ENCODE results near the gene IGFL3. TPM values are rescaled to one million over a fixed set of nuclear protein-coding genes. Genes with fewer than 3 reads are reported as not detected.

Gene IGFL3
- polyA plus RNA-seq, 1 of the 3 experiments (the other 2 are of a cell fraction) = not detected

- H2AFZ ChIP-seq (ENCODE audit: low read depth) = no peak overlapping the region
- no peak overlapping the region for H3K27ac ChIP-seq (ENCODE audit: low read depth in 2 of 2, low read length in 1 of 2)
- no peak for DNase-seq
- 63% methylated on average over 8 of the region's 8 CpGs for WGBS (ENCODE audit: low lambda C conversion rate)
- no peak overlapping the region for H3K4me3 ChIP-seq (ENCODE audit: low read depth in 2 of 2, low read length in 1 of 2)
- no peaks in the 10 kb centered on the region for H3K9me2 ChIP-seq
- H3K79me2 ChIP-seq (ENCODE audit: insufficient read depth) = no peaks in the 10 kb centered on the region
- H4K20me1 ChIP-seq (ENCODE audit: insufficient read depth) = no peaks in the 10 kb centered on the region
- CTCF ChIA-PET = interaction anchor here (1.0 to 1.5 kb wide), 2 partner anchors 38 to 43 kb away, joined by 3 to 4 read pairs; no protein-coding TSS in a partner anchor
- H3K9ac ChIP-seq = no peak overlapping the region
- H3F3A ChIP-seq (replicated peaks; ENCODE audit: insufficient read depth) = no peaks in the 10 kb centered on the region
- H3K36me3 ChIP-seq (replicated peaks in 1 of 2; ENCODE audit: control insufficient read depth in 1 of 2, insufficient read depth in 2 of 2, low read length in 1 of 2) = no peaks in the 10 kb centered on the region
- H3K9me3 ChIP-seq = no peaks in the 10 kb centered on the region
- H3K4me1 ChIP-seq (ENCODE audit: control insufficient read depth in 1 of 2, insufficient read depth in 2 of 2, low read depth in 1 of 2, low read length in 1 of 2) = no peaks in the 10 kb centered on the region
- H3K4me2 ChIP-seq = no peak overlapping the region
- H3K27me3 ChIP-seq (ENCODE audit: insufficient read depth) = no peaks in the 10 kb centered on the region
- POLR2A ChIA-PET = no interaction called here
- TF ChIP-seq SMC3 (IDR thresholded peaks at IDR 0.05; ENCODE audit: low read depth, low read length) (no peak), USF1 (IDR thresholded peaks at IDR 0.05; ENCODE audit: borderline replicate concordance, low read depth) (no peak), NFIC (IDR thresholded peaks at IDR 0.05; ENCODE audit: borderline replicate concordance) (no peak), MXI1 (IDR thresholded peaks at IDR 0.05; ENCODE audit: low read depth, low read length) (no peak), RAD21 (IDR thresholded peaks at IDR 0.05; ENCODE audit: low read length) (no peak), ELF1 (IDR thresholded peaks at IDR 0.05) (no peak), MEF2A (IDR thresholded peaks at IDR 0.05; ENCODE audit: borderline replicate concordance, low read depth) (no peak), TAF1 (IDR thresholded peaks at IDR 0.05; ENCODE audit: borderline replicate concordance, low read depth, low read length) (no peak), NRF1 (IDR thresholded peaks at IDR 0.05; ENCODE audit: low read depth, low read length) (no peak)
- TF ChIP-seq, protein P1, sequence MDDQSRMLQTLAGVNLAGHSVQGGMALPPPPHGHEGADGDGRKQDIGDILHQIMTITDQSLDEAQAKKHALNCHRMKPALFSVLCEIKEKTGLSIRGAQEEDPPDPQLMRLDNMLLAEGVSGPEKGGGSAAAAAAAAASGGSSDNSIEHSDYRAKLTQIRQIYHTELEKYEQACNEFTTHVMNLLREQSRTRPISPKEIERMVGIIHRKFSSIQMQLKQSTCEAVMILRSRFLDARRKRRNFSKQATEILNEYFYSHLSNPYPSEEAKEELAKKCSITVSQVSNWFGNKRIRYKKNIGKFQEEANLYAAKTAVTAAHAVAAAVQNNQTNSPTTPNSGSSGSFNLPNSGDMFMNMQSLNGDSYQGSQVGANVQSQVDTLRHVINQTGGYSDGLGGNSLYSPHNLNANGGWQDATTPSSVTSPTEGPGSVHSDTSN (IDR thresholded peaks at IDR 0.05) = no peak
- TF ChIP-seq, protein P2, sequence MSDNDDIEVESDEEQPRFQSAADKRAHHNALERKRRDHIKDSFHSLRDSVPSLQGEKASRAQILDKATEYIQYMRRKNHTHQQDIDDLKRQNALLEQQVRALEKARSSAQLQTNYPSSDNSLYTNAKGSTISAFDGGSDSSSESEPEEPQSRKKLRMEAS (IDR thresholded peaks at IDR 0.05; ENCODE audit: low read depth) = no peak
- TF ChIP-seq, protein P3, sequence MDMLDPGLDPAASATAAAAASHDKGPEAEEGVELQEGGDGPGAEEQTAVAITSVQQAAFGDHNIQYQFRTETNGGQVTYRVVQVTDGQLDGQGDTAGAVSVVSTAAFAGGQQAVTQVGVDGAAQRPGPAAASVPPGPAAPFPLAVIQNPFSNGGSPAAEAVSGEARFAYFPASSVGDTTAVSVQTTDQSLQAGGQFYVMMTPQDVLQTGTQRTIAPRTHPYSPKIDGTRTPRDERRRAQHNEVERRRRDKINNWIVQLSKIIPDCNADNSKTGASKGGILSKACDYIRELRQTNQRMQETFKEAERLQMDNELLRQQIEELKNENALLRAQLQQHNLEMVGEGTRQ (IDR thresholded peaks at IDR 0.05; ENCODE audit: borderline replicate concordance, low read depth, low read length) = no peak
These were observed 22.8 kb upstream of the IGFL3 start for GRCh38 chr19:46147166-46147740.

DNA sequence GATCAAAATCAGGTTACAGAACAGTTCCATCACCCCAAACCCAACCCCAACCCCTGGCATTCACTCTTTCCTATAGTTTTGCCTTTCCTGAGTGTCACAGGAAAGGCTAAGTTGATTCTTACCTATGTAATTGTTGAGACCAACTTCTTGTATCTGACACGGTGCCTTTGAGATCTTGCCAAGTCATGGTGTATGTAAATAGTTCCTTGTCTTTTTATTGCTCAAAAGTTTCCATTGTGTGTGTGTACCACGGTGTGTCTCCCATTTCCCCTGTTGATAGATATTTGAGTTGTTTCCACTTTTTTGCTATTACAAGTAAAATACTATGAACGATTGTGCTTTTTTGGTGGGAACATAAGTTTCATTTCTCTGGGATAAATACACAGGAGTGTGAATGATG lies 20.3 kb upstream of the IGFL3 start:
- Histone ChIP-seq H3K79me2 (ENCODE audit: insufficient read depth) (no peaks in the 10 kb centered on the region), H3K27ac (ENCODE audit: low read depth in 2 of 2, low read length in 1 of 2) (no peak overlapping the region), H3K4me3 (ENCODE audit: low read depth in 2 of 2, low read length in 1 of 2) (no peak overlapping the region), H3K36me3 (replicated peaks in 1 of 2; ENCODE audit: control insufficient read depth in 1 of 2, insufficient read depth in 2 of 2, low read length in 1 of 2) (no peaks in the 10 kb centered on the region), H3K9ac (no peak overlapping the region), H3K9me3 (no peaks in the 10 kb centered on the region), H3K9me2 (no peaks in the 10 kb centered on the region), H3K27me3 (ENCODE audit: insufficient read depth) (no peaks in the 10 kb centered on the region), H3F3A (replicated peaks; ENCODE audit: insufficient read depth) (no peaks in the 10 kb centered on the region), H3K4me2 (no peak overlapping the region), H3K4me1 (ENCODE audit: control insufficient read depth in 1 of 2, insufficient read depth in 2 of 2, low read depth in 1 of 2, low read length in 1 of 2) (no peaks in the 10 kb centered on the region), H4K20me1 (ENCODE audit: insufficient read depth) (no peaks in the 10 kb centered on the region), H2AFZ (ENCODE audit: low read depth) (no peak overlapping the region)
- POLR2A ChIA-PET = no interaction called here
- CTCF ChIA-PET = interaction anchor here (2.2 kb wide), 1 partner anchor 116 kb away, joined by 5 read pairs; no protein-coding TSS in a partner anchor
- DNase-seq = no peak
- TF ChIP-seq GABPA (IDR thresholded peaks at IDR 0.05; ENCODE audit: low read depth) (no peak), GATA2 (CRISPR knock-in tag; IDR thresholded peaks at IDR 0.05) (no peak), EZH2phosphoT487 (IDR thresholded peaks at IDR 0.05; ENCODE audit: borderline replicate concordance, low read depth) (no peak), TCF12 (IDR thresholded peaks at IDR 0.05) (no peak), RFX5 (IDR thresholded peaks at IDR 0.05; ENCODE audit: low read length) (no peak), NRF1 (IDR thresholded peaks at IDR 0.05; ENCODE audit: low read depth, low read length) (no peak), YY1 (IDR thresholded peaks at IDR 0.05; ENCODE audit: low read depth) (no peak), FOSL2 (IDR thresholded peaks at IDR 0.05; ENCODE audit: borderline replicate concordance, low read depth) (no peak), NFIC (IDR thresholded peaks at IDR 0.05; ENCODE audit: borderline replicate concordance) (no peak), CHD2 (IDR thresholded peaks at IDR 0.05; ENCODE audit: low read length, partially characterized antibody) (no peak), SMC3 (IDR thresholded peaks at IDR 0.05; ENCODE audit: low read depth, low read length) (no peak), SIN3A (IDR thresholded peaks at IDR 0.05; ENCODE audit: borderline replicate concordance, low read depth, low read length) (no peak)
- TF ChIP-seq, protein P3 (IDR thresholded peaks at IDR 0.05; ENCODE audit: borderline replicate concordance, low read depth, low read length) = no peak
- WGBS (ENCODE audit: low lambda C conversion rate) = 26% methylated on average over 3 of the region's 3 CpGs

Data from SK-N-SH (cell line).